MM.1S (cell line): ENCODE measurements around the gene STXBP6.

Source experiments
- EZH2 ChIP-seq: fragments of 300-600 bp; sonication (generic); optimal IDR thresholded peaks from 2 replicates; pipeline ENCODE3; 2017; ENCODE audit warnings: low read depth, mild to moderate bottlenecking, antibody characterized with exemption, low read length, mixed read lengths
- EZH2phosphoT487 ChIP-seq: fragments of 300-600 bp; sonication (generic); IDR thresholded peaks from 2 replicates; pipeline ENCODE4 v1.6.1; 2018; ENCODE audit warnings: antibody characterized with exemption, low read length
- TF ChIP-seq, protein P1 (sequence below): fragments of 300-600 bp; sonication (generic); IDR thresholded peaks from 2 replicates; pipeline ENCODE4 v1.5.1; 2016; ENCODE audit warnings: antibody characterized with exemption, low read length, mixed read lengths

GRCh38 chr14:24911324-24912109 lies 138.4 kb downstream of the STXBP6 start:
- TF ChIP-seq, protein P1, sequence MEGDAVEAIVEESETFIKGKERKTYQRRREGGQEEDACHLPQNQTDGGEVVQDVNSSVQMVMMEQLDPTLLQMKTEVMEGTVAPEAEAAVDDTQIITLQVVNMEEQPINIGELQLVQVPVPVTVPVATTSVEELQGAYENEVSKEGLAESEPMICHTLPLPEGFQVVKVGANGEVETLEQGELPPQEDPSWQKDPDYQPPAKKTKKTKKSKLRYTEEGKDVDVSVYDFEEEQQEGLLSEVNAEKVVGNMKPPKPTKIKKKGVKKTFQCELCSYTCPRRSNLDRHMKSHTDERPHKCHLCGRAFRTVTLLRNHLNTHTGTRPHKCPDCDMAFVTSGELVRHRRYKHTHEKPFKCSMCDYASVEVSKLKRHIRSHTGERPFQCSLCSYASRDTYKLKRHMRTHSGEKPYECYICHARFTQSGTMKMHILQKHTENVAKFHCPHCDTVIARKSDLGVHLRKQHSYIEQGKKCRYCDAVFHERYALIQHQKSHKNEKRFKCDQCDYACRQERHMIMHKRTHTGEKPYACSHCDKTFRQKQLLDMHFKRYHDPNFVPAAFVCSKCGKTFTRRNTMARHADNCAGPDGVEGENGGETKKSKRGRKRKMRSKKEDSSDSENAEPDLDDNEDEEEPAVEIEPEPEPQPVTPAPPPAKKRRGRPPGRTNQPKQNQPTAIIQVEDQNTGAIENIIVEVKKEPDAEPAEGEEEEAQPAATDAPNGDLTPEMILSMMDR: no peak
- TF ChIP-seq EZH2phosphoT487 (no peak), EZH2 (no peak)
